ENCODE results near the gene CAPZB.

Gene CAPZB

DNA sequence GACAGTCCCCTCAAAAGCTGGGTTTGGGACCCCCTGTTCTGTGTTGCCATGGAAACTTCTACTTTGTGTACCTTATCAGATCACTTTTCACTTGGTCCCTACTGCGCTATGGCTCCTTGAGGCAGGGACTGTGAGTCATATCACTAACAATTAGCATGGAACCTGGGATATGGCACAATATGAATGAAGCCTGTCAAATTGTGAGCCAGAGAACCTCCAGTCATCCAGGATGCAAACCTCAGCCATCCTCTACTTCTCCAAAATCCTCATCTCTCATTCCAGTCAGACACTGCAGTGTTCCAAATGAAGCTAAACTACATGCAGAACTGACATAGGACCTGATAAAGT lies 11.2 kb upstream of the CAPZB start:
- no peak for DNase-seq

DNA sequence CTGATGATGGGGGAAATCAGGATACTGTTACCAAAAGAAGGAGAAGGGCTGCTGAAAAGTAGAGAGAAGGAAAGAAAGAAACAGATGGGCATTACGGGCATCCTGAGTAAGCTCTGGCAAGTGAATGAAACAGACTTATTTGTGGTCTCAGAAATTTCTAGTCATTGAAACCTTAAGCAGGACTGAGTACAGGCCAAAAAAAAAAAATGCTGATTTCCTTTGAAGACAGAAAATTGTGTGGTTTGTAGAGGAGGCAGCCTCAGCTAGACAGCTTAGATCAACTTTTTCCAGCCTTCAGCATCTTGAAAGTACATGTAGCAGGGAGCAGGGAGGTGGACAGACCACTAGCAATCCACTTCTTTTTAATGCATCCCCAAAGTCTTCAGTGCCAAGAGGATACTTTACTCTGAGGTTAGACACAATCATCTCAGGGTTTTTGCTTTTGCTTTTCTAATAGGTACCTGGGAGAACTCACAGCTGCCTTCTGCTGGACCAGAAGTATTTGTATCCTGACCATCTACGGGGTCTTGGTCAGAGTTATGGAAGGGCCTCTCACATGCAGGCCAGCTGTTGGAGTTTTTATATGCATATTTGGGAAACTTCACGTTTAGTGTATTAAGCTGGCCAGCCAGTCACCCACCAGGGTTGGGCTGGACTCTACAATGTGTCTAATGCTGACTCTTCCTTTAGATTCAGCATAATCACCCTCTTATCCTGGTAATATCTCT lies 10.6 kb upstream of the CAPZB start:
- DNase-seq, result no peak

DNA sequence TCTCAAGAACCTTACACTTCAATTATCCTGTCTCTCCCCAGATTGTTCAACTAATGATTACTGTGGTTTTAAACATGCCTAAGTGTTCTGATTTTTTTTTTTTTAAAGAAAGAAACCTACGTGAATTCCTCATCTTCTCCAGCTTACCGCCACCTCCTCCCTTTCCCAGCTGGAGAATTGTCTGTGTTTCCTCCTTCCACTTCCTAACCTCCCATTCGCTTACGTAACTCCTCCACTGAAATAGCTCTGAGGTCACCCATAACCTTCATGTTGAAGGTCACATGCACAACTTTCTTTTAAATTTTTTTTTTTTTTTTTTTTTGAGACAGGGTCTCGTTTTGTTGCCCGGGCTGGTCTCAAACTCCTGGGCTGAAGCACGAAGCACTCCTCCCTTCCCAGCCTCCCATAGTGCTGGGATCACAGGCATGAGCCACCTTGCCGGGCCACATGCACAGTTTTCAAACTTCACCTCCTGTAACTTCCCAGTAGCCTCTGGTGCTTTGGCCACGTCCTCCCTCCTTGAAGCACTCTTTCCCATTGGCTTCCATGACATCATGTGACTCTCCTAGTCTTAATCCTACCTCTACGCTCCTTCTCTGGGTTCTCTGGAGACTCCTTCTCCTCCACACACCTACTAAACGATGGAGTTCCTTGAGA lies 9.8 kb upstream of the CAPZB start:
- DNase-seq, result no peak

DNA sequence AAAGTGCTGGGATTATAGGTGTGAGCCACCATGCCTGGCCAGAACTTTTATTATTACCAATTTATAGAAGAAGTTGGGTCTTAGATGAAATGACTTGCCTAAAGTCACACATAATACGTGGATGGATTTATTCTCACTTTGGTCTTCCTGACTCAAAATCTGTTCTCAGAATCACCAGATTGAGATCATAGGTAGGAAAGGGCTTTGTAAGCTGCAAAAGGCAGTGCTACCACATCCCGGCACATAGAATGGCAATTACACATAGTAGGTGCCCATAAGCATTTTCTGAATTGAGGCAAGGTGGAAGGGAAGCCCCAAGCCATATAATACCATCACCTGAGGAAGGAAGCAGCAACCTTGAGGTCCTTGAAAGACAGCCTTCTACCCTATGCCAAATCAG lies 8.2 kb upstream of the CAPZB start:
- no peak for DNase-seq

DNA sequence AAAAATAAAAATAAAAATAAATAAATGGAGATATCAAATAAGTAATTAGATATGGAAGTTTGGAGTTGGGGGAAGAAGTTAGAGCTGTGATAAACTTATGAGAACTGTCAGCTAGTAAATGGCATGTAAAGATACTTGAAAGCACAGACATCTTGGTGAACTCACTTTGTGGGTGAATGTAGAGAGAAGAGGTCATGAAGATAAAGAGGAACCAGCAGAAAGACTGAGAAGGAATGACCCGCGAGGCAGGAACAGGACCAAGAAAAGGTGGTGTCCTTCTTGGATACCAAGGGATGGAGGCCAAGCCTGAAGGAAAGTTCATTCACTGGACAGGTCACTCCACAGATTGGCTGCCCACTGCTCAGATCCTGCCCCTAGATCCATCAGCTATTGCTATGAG lies 4.7 kb upstream of the CAPZB start:
- no peak for DNase-seq

DNA sequence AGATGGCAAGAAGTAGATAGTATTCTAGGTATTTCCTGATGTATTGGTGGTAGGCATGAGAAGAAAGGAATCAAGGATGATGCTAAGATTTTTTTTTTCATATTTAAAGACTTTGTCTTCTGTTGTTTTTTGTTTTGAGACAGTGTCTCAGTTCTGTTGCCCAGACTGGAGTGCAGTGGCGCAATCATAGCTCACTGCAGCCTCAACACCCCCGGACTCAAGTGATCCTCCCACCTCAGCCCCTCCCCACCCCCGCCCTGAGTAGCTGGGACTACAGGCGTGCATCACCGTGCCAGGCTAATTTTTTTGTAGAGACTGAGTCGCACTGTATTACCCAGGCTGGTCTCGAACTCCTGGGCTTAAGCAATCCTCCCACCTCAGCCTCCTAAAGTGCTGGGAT lies 2.8 kb upstream of the CAPZB start:
- DNase-seq, result no peak

DNA sequence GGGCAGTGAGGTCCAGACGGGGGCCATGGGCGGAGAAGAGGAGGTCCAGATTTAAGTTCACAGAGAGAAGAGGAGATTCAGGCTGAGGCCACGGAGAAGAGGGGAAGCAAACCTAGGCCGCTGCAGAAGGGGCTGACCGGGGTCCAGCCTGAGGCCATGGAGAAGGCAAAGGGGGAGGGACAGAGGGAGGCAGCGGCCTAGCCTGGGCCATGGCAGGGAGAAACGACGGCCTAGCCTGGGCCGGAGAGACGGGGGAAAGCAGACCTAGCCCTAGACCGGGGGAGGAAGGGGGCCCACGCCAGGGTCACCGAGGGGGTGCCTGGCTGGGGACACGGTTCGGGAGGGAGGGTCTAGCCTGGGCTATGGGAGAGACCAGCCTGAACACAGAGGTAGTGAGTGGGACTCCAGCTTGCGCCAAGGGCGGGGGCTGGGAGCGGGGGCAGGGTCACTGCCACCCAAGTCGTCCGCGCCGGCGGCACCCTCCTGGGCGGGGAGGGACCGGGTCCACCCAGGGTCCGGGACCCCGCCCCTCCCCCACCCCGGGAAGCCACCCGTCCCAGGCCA lies 459 bp downstream of the CAPZB start:
- peak; percentile 5 for DNase-seq

DNA sequence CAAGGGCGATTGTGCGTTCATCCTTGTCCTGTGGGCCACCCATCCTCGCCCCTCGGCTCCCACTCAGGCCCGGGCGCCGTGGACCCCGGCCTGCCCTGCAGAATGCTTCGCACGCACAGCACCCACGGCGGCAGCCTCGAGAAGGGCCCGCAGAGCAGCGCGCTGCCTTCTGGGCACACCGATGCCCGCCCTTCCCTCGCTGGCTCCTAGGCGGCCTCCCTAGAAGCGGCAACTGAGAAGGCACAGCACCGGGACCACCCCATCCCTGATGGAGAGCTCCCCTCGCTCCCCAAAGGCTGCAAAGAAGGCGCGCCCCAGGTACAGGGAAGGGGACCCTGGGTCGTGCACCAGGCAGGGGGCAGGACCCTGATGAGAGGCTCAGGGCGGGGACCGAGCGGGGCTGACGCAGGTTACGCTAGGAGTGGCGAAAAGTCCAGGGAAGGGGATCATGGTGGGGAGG lies 971 bp downstream of the CAPZB start:
- DNase-seq, result no peak

DNA sequence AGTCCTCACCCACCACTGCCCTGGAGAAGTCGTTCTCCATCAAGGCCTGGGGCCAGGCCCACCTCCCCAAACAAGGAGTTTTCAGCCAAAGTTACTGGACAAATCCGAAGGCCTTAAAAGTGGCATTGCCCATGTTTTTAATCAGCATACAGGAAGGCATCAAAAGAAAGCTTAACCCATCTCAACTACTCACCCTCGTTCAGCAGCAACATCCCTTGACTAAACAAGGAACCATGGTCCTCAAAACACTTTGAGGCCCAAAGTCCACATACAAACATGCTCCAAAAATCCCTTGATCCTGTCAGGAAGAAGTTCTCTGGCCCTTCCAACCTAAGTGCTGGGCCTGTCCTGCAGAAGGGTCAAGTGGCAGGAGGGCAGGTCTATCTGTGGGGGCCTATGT lies 1.6 kb downstream of the CAPZB start:
- DNase-seq, result no peak

DNA sequence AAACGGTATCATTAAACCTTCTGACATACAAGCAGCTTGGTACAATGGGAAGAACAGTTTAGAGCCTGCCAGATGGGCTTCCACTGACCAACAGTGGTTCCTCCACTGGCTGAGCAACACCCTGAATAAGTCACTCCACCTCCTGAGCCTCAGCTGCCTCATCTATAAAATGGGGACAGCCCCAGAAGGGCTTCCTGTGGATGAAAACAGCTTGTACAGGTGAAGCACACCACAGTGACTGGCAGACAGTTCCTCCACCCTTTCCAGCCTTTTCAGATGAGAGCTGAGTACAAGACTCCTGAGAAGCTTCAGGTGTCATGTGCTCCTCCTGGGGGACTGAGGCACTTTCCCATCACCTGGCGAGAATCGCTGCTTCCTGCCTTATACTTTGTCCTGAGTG lies 2.1 kb downstream of the CAPZB start:
- DNase-seq, result no peak

DNA sequence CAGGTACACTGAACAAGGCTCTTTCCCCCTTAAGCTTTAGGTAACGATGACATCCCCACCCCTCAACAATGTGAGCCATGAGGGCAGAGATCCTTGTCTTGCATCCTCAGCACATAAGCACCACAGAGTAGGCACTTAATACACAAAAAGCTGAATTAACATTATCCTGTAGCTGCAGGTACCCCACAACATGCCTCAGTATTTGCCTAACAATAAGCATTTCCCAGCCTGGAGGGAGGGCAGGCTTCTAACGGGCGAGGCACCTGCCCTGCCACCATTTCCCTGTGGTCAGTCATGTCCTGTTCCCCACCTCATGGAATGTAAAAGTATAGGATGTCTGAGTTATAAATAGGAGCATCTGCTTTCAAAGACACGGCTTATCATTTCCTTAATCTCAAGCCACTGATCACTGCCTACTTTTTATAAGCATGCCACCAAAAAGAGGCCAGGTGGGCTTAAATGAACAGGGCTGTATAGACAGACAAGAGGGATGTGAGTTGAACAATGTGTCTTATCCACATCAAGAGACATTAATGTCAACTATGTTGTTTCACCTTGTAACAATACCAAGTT lies 3.4 kb downstream of the CAPZB start:
- DNase-seq, result no peak

DNA sequence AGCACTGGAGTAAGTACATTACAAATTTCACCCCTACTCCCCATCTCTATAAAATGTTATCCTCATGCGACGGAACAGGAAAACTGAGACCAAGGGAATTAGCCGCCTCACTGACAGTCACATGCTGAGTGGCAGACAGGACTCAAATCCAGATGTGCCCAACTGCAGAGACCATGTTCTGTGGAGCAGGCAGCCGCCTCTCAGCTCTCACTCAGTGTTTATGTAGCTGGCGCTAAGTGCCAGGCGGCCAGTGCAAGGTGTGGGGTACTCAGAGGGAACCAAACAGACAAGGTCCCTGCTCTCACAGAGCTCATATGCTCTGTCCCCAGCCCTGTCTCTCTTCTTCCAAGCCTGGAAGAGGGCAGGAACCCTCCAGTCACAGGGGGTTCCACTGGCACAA lies 5.1 kb downstream of the CAPZB start:
- DNase-seq, result no peak

DNA sequence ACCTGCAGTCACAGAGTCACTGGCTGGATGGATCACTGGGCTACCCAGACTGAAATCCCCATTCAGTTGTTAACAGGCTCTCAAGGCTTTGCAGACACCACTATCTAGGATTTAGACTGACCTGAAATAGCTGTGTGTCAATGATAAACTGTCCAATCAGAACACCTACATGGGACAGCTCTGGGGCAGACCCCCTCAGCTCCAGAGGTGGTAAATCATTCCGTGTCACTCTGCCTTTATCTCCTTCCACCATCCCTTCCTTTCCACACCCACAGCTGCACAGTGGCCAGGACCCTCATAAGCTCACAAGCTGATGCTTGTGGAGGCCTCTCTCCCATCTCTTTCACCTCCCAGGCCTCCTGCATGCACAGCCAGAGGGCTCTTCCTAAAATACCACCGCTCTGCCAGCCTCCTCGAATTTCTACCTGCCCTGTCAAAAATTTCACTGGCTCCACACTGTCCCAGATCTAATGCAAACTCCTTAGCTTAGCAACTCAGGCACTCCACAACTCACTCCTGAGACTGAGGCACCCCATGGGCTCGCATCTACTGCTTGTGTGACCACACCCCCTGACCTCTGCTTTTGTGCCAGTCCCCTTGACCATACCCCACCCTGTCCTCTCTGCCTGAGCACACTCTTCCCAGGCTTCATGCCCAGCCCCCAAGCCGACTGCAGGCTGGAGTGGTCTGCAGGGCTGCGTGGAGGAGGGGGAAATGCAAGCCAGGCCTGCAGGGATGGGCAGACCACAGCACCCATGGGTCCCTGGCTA lies 5.8 kb downstream of the CAPZB start:
- no peak for DNase-seq

DNA sequence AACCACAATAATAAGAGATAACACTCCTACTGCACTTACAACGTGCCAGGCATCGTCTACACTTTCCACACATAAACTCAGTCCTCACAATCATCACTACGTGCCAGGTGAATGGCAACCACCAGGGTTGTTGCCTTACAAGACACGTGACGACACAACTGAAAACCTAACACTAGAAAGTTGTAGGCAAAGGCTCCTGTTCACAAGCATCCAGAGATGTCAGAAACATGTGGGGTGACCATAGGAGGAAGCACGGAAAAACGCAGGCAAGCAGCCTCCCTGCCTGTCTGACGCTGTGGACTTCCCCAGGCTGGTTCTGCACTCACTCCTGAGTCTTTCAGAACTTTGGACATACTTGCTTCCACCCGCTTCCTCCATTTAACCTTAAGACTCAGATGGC lies 7.0 kb downstream of the CAPZB start:
- no peak for DNase-seq

DNA sequence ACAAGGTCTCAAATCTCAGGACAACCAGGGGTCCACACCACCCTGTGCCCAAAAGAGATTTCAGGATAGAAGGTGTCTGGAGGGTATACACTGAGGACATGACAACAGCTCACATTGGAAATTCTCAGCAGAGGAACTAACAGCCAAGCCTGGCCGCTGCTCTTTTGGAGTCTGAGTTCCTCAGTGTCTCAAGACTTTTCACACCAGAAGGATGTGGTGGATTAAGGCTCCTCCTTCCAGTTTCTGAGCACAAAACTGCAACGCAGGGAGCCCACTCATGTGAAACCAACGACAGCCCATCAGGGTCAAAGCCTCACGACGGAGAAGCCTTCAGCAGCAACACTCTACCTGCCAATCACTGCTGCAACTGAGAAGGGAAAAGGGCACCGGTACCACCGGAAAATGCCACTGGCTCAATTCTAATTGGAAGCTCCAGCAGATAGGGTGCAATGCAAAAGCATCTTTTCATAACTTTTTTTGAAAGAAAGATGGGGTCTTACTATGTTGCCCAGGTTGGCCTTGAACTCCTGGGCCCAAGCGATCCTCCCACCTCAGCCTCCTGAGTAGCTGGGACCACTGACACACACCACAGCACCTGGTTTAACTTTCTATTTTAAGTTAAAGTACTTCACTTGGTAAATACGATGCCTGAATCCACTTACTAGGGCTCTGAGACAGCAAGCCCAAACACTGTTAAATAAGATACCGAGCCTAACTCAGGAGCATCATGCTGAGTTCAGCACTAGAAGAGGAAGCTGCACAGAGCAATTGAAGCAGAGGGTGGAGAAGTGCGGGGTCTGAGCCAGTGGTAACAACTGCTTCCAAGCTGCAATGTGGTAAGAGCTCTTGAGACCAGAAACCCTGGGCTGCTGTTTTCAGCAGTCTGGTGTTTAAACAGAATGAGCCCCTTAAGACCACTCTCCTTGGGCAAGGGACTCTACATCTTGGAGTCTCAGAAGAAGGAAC lies 7.8 kb downstream of the CAPZB start:
- DNase-seq, result no peak

DNA sequence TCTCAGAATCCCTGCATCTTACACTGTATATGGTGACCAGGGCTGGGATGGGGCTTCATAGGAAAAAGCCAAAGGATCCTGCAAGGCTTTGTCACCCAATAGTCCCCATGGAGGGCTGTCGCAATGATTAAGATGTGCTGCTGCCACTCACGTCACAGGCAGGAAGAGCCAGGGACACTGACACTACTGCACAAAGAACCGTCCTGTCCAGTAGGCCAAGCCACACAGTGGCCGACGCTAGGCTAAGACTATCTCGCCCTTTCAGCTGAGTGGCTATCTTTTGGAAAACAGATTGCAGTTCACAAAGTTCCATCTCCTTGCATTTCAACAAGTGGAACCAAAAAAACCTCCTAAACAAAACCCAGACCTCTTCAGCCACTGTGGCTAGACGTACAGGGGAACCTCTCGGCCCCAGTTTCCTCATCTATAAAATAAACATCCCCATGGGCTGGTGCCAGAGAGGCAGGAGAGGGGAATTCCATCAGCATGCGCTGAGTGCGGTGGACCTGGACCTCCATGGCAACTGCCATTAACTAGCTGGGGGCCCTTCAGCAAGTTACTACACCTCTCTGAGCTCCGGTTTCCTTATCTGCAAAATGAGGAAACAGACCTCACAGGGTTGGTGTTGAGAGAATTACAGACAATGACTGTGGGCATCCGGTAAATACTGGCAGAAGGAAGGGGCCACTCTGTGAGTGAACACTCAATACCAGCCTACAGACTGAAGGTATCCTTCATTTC lies 8.7 kb downstream of the CAPZB start:
- no peak for DNase-seq

DNA sequence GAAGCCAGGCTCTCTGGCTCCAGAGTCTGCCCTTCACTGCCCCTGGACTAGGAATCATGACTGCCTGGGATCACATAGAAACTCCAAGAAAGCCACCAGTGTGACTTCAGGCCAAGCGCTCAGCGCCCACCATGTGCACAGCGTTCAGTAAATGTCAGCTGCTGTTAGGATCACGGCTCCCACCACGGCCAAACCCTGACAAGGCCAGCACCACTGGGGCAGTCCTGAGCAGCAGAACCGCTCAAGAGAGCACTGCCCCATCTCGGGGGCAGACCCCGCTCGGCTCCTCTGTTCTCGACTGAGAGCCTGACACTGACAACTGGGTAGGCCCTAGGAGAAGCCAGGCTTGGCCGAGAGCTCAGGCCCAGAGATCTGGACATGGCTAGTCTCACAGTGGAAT lies 10.0 kb downstream of the CAPZB start:
- no peak for DNase-seq

DNA sequence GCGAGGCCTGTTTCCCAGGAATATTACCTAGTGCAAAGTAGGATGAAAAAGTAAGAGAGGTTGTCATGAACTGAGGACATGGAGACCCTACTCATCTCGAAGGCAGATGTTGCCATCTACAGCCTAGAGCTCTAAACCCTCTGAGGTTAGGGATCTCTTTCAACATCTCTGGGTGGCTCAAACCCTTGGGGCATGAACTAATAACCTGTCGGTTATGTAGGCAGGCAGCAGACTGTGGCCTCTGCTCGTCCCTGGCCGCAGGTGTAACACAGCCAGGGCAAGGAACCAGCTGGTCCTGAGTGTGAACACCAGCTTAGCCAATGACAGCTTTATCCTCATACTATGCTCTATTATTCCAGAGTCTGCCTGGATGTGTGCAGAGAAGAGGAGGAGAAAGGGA lies 13.2 kb downstream of the CAPZB start:
- DNase-seq, result no peak

DNA sequence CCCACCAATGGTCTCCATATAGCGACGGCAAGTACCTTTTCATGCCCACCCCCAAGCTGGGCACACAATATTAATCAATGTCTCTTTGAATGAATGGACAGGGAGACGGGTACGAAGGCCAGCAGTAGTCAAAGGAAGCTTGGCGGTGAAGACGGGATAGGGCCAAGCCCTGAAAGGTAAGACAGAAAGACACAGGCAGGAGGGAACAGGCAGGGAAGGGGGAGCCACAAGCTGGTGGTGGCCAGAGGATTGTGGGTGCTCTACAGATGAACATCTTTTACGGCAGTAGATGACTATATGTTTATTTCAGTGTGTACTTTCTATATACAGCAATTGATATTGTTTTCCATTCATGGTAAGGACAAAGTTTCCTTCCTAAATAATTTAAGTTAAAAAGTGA lies 16.3 kb downstream of the CAPZB start:
- DNase-seq, result no peak

DNA sequence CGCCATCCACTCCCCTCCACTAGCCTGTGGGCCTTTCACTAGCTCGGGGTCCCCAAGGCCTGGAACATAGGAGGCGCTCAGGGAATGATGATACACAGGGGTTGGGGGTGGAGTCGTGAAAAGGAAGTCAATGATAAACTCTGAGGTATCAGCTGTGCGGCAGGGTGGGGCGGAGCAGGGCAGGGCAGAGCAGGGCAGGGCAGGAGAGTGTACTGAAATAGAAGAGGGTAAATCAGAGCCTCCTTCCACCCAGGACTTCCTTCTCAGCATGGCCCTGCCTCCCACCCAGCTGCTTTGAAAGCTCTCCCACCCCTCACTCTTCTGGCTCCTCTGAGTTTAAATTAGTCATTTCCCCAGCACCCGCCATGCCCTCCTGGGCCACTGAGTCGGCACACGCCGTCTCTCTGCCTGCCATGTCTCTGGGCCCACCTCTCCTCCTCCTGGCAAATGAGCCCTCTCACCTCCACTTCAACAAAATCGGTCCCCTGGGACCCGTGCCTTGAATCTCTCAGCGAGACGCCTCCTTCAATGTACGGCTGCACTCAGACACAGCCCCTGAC lies 16.9 kb downstream of the CAPZB start:
- no peak for DNase-seq

Measured in NCI-H146 (cell line).